ENCODE results near the gene TIAM2. TPM values are rescaled to one million over a fixed set of nuclear protein-coding genes. Genes with fewer than 3 reads are reported as not detected.

Gene TIAM2
- total RNA-seq, 6 donors from 2014 or later, result 5.6 to 25.1 (median 7.7) TPM

DNA sequence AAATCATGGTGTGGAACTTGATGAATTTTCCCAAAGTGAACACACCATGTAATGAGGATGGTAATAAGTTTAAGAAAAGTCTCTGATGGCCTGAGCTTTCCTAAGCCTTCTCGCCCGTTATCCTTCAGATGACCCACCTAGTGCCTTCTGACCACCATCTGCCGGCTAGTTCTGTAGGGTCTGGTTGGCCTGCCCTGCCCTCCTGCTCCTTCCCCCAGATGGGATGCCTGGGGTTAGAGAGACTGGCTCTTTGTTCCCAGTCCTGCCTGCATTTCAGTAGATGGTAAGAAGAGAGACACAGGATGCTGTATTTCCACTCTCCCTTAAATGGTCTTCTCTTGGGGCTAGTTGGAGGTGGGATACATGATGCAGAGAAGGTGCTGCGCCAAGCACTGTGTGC is 43.0 kb downstream of the TIAM2 start:
- H3K27me3 ChIP-seq, result no peaks in the 10 kb centered on the region
- H3K9me3 ChIP-seq, result no peaks in the 10 kb centered on the region
- DNase-seq, result no peak
- 92 to 100% methylated on average over 4 of the region's 4 CpGs for WGBS, 2 donors
- H3K4me1 ChIP-seq, result no peaks in the 10 kb centered on the region
- H3K27ac ChIP-seq, result no peak overlapping the region
- no peak overlapping the region for H3K4me3 ChIP-seq
- ATAC-seq (ENCODE audit: low FRiP score in 2 of 2), result no peak
- no peaks in the 10 kb centered on the region for H3K36me3 ChIP-seq
- TF ChIP-seq, protein P1, sequence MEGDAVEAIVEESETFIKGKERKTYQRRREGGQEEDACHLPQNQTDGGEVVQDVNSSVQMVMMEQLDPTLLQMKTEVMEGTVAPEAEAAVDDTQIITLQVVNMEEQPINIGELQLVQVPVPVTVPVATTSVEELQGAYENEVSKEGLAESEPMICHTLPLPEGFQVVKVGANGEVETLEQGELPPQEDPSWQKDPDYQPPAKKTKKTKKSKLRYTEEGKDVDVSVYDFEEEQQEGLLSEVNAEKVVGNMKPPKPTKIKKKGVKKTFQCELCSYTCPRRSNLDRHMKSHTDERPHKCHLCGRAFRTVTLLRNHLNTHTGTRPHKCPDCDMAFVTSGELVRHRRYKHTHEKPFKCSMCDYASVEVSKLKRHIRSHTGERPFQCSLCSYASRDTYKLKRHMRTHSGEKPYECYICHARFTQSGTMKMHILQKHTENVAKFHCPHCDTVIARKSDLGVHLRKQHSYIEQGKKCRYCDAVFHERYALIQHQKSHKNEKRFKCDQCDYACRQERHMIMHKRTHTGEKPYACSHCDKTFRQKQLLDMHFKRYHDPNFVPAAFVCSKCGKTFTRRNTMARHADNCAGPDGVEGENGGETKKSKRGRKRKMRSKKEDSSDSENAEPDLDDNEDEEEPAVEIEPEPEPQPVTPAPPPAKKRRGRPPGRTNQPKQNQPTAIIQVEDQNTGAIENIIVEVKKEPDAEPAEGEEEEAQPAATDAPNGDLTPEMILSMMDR (IDR thresholded peaks at IDR 0.05), result no peak
- TF ChIP-seq POLR2A (IDR thresholded peaks at IDR 0.05), result no peak
- no peak for TF ChIP-seq EP300 (IDR thresholded peaks at IDR 0.05)
- no peak for TF ChIP-seq POLR2AphosphoS5 (IDR thresholded peaks at IDR 0.05)

DNA sequence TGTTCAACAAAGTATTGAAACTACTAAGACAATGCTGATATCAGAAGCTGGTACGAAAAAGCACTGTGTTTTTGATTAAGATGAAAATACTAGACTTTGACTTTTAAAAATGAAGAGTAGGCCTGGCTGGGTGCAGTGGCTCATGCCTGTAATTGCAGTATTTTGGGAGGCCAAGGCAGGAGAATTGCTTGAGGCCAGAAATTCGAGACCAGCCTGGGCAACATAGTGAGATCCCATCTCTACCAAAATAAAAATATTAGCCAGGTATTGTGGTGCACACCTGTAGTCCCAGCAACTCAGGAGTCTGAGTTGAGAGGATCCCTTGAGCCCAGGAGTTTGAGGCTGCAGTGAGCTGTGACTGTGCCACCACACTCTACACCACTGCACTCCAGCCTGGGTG is 43.4 kb downstream of the TIAM2 start:
- Histone ChIP-seq H3K27me3 (no peaks in the 10 kb centered on the region), H3K4me3 (no peak overlapping the region), H3K27ac (no peak overlapping the region), H3K9me3 (no peaks in the 10 kb centered on the region), H3K36me3 (no peaks in the 10 kb centered on the region), H3K4me1 (no peaks in the 10 kb centered on the region)
- DNase-seq (no peak), ATAC-seq (ENCODE audit: low FRiP score in 2 of 2) (no peak)
- TF ChIP-seq POLR2AphosphoS5 (IDR thresholded peaks at IDR 0.05), result no peak
- no peak for TF ChIP-seq POLR2A (IDR thresholded peaks at IDR 0.05)
- TF ChIP-seq EP300 (IDR thresholded peaks at IDR 0.05), result no peak
- TF ChIP-seq, protein P1 (IDR thresholded peaks at IDR 0.05), result no peak
- WGBS, 2 donors, result 83 to 88% methylated on average over 2 of the region's 2 CpGs

DNA sequence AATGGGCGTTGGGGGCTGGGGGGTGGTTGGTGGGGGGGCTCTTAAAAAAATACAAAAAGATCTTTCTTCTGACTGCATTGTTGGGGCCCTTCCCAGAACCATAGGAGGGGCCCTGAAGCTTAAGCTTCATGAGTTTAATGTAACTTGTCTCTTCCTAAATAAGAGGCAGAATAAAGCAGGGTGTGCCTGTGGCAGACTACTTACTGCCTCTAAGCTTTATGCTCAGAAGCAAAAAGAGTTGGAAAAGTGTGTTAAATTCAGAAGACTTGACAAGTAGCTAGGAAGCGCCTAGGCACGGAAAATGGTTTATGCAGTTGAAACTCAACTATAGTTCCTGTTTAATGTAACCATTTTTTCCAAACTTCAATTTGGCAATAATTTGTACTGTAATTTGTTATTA is 44.5 kb downstream of the TIAM2 start:
- H3K9me3 ChIP-seq, result no peaks in the 10 kb centered on the region
- ATAC-seq (ENCODE audit: low FRiP score in 2 of 2) (no peak), DNase-seq (no peak)
- H3K36me3 ChIP-seq, result no peaks in the 10 kb centered on the region
- H3K4me3 ChIP-seq, result no peak overlapping the region
- no peaks in the 10 kb centered on the region for H3K27me3 ChIP-seq
- H3K27ac ChIP-seq, result no peak overlapping the region
- TF ChIP-seq POLR2AphosphoS5 (IDR thresholded peaks at IDR 0.05) (no peak), POLR2A (IDR thresholded peaks at IDR 0.05) (no peak), EP300 (IDR thresholded peaks at IDR 0.05) (no peak)
- TF ChIP-seq, protein P1 (IDR thresholded peaks at IDR 0.05), result no peak
- 74 to 84% methylated on average over 3 of the region's 3 CpGs for WGBS, 2 donors
- no peaks in the 10 kb centered on the region for H3K4me1 ChIP-seq

DNA sequence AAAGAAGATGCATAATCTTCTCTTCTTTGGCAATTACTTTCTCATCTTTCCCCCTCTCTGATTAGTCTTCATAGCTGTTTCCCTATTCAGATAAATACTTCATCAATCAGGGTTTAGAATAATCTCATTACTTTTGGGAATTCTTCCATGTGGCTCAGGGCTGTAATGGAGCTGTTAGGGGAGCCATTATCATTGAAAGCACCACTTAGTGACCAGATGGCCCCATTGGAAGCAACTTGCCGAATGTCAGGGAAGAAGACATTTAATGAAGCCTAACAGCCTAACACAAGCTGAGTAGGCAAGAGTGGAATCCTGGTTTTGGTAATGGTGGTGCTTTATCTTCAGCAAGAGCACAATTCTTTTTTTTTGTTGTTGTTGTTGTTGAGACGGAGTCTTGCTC is 45.0 kb downstream of the TIAM2 start:
- TF ChIP-seq EP300 (IDR thresholded peaks at IDR 0.05), result no peak
- TF ChIP-seq POLR2A (IDR thresholded peaks at IDR 0.05), result no peak
- TF ChIP-seq, protein P1 (IDR thresholded peaks at IDR 0.05), result no peak
- no peak for TF ChIP-seq POLR2AphosphoS5 (IDR thresholded peaks at IDR 0.05)
- ATAC-seq (ENCODE audit: low FRiP score in 2 of 2) (no peak), DNase-seq (no peak)
- no peaks in the 10 kb centered on the region for H3K27me3 ChIP-seq
- no peak overlapping the region for H3K4me3 ChIP-seq
- no peaks in the 10 kb centered on the region for H3K4me1 ChIP-seq
- H3K27ac ChIP-seq, result no peak overlapping the region
- WGBS, 2 donors, result 96% methylated on average over 2 of the region's 2 CpGs
- no peaks in the 10 kb centered on the region for H3K36me3 ChIP-seq
- H3K9me3 ChIP-seq, result no peaks in the 10 kb centered on the region

DNA sequence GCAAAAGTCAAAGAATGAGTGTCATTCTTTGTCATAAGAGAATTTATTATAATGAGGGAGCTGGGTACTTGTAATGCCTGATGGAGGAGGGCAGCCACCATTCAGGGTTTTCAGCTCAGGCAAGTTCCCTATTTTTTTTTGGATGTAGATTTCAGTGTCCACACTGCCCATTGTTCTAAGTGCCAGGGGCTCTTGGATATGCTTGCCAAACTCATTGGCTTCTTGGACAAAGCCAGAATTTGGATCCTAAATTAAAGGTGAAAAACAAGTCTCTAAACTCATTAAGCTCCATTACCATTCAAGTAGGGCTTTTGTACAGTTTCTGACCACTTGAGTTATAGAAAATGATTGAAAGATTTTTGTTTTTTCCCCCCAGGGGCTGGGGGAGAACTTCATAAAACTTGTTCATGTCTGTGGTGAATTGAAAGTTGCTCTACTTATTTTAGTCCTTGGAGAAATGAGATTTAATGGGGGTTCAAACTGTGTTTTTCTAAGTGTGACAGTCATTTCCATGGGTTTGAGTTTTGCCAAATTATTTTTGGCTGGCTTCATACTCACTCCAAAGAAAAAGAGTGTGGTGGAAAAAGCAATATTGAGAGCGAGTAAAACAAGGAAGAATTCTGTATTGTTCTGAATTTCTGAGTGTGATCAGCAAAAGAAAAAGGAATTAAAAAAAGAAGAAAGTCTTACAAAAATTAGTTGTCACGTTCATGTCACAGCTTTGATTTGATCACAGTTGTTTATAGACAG is 46.0 kb downstream of the TIAM2 start:
- ATAC-seq (ENCODE audit: low FRiP score in 2 of 2), result no peak
- no peaks in the 10 kb centered on the region for H3K9me3 ChIP-seq
- no peak overlapping the region for H3K4me3 ChIP-seq
- no peaks in the 10 kb centered on the region for H3K36me3 ChIP-seq
- H3K27ac ChIP-seq, result no peak overlapping the region
- H3K27me3 ChIP-seq, result no peaks in the 10 kb centered on the region
- no peak for DNase-seq
- no peaks in the 10 kb centered on the region for H3K4me1 ChIP-seq
- WGBS, 2 donors, result 69 to 87% methylated on average over 2 of the region's 2 CpGs
- TF ChIP-seq POLR2AphosphoS5 (IDR thresholded peaks at IDR 0.05), result no peak
- no peak for TF ChIP-seq POLR2A (IDR thresholded peaks at IDR 0.05)
- no peak for TF ChIP-seq EP300 (IDR thresholded peaks at IDR 0.05)
- TF ChIP-seq, protein P1 (IDR thresholded peaks at IDR 0.05), result no peak

Measured in upper lobe of left lung (tissue), 6 donors.